CD14-positive monocyte (primary cell): ENCODE measurements around the gene SUSD6. TPM values are rescaled to one million over a fixed set of nuclear protein-coding genes. Genes with fewer than 3 reads are reported as not detected.

Experiments
- DNase-seq, 3 donors: peaks; one replicate each; pipeline ENCODE4 v3.0.0-alpha.2; 2011 to 2022
- H2AFZ ChIP-seq: 2 replicates; pipeline ENCODE4 v1.6.0; 2012; ENCODE audit warnings: mild to moderate bottlenecking, low read depth, low read length, inconsistent platforms; ENCODE audit not compliant: insufficient read depth, poor library complexity, severe bottlenecking
- H3K27ac ChIP-seq, 2 donors: 1 replicate in 1 of 2; 2 replicates in 1 of 2; pipeline ENCODE4 v1.5.1; 2012 to 2013; ENCODE audit warnings: low read length in 2 of 2, control low read depth in 1 of 2, inconsistent platforms in 1 of 2, low read depth in 1 of 2, mild to moderate bottlenecking in 1 of 2
- H3K27me3 ChIP-seq, 2 donors: one replicate each; pipeline versions ENCODE4 v1.6.0 to v1.6.1; 2011 to 2013; ENCODE audit warnings: low read length in 2 of 2; ENCODE audit not compliant: control insufficient read depth in 2 of 2, insufficient read depth in 2 of 2
- H3K36me3 ChIP-seq, 2 donors: replicated peaks in 1 of 2; 1 replicate in 1 of 2; 2 replicates in 1 of 2; pipeline versions ENCODE4 v1.5.1 to v1.6.1; 2012 to 2013; ENCODE audit warnings: low read length in 2 of 2, control low read depth in 1 of 2, inconsistent platforms in 1 of 2, mild to moderate bottlenecking in 1 of 2; ENCODE audit not compliant: insufficient read depth in 2 of 2, control insufficient read depth in 1 of 2
- H3K4me1 ChIP-seq, 2 donors: 1 replicate in 1 of 2; 2 replicates in 1 of 2; pipeline versions ENCODE4 v1.5.1 to v1.6.1; 2012 to 2013; ENCODE audit warnings: low read length in 2 of 2, control low read depth in 1 of 2, inconsistent platforms in 1 of 2, mild to moderate bottlenecking in 1 of 2, moderate library complexity in 1 of 2; ENCODE audit not compliant: insufficient read depth in 2 of 2, control insufficient read depth in 1 of 2
- H3K4me2 ChIP-seq: replicated peaks from 2 replicates; pipeline ENCODE3; 2012; ENCODE audit warnings: low read length, moderate library complexity, mild to moderate bottlenecking; ENCODE audit not compliant: poor library complexity, severe bottlenecking; ENCODE audit errors: extremely low read depth
- H3K4me3 ChIP-seq, 3 experiments: fragments of 200-600 bp in 1 of 3; sonication (generic) in 1 of 3; replicated peaks in 1 of 3; 1 replicate in 2 of 3; 2 replicates in 1 of 3; pipeline ENCODE4 v1.5.1; 2011 to 2013; ENCODE audit warnings: low read length in 3 of 3, mild to moderate bottlenecking in 3 of 3, control low read depth in 2 of 3, low read depth in 2 of 3, inconsistent platforms in 1 of 3, moderate library complexity in 1 of 3
- H3K79me2 ChIP-seq: 2 replicates; pipeline ENCODE4 v1.6.0; 2012; ENCODE audit warnings: mild to moderate bottlenecking, control low read depth, inconsistent platforms, low read length, moderate library complexity; ENCODE audit not compliant: insufficient read depth
- H3K9ac ChIP-seq: 2 replicates; pipeline ENCODE4 v1.6.0; 2017; ENCODE audit warnings: low read length, mild to moderate bottlenecking; ENCODE audit not compliant: insufficient read depth, poor library complexity, severe bottlenecking
- H3K9me3 ChIP-seq, 2 donors: replicated peaks in 1 of 2; 1 replicate in 1 of 2; 2 replicates in 1 of 2; pipeline versions ENCODE4 v1.5.1 to v1.6.1; 2012 to 2013; ENCODE audit warnings: low read length in 2 of 2, control low read depth in 1 of 2; ENCODE audit not compliant: control insufficient read depth in 1 of 2, insufficient read depth in 1 of 2
- H4K20me1 ChIP-seq: 2 replicates; pipeline ENCODE4 v1.6.0; 2012; ENCODE audit warnings: mild to moderate bottlenecking, low read length, control low read depth, moderate library complexity; ENCODE audit not compliant: insufficient read depth
- H3K27ac Mint-ChIP-seq, 7 donors: one replicate each; pipeline ENCODE4 v1.8.0; 2020; ENCODE audit warnings: mild to moderate bottlenecking in 7 of 7, mixed read lengths in 7 of 7, moderate library complexity in 6 of 7, inconsistent platforms in 2 of 7
- H3K27me3 Mint-ChIP-seq, 3 donors: one replicate each; pipeline ENCODE4 v1.8.0; 2021 to 2022; ENCODE audit warnings: low read depth in 3 of 3, mild to moderate bottlenecking in 3 of 3, mixed read lengths in 3 of 3, moderate library complexity in 3 of 3, inconsistent platforms in 1 of 3
- H3K36me3 Mint-ChIP-seq, 2 donors: one replicate each; pipeline ENCODE4 v1.8.0; 2020; ENCODE audit warnings: mixed read lengths in 2 of 2, inconsistent platforms in 1 of 2, mild to moderate bottlenecking in 1 of 2
- H3K4me1 Mint-ChIP-seq: one replicate; pipeline ENCODE4 v1.8.0; 2020; ENCODE audit warnings: mild to moderate bottlenecking, mixed read lengths
- H3K4me3 Mint-ChIP-seq, 2 donors: one replicate each; pipeline ENCODE4 v1.8.0; 2020; ENCODE audit warnings: mild to moderate bottlenecking in 2 of 2, mixed read lengths in 2 of 2, moderate library complexity in 1 of 2
- H3K9me3 Mint-ChIP-seq, 7 donors: one replicate each; pipeline ENCODE4 v1.8.0; 2020 to 2022; ENCODE audit warnings: mixed read lengths in 7 of 7, mild to moderate bottlenecking in 6 of 7, moderate library complexity in 6 of 7, inconsistent platforms in 2 of 7
- CTCF ChIP-seq: fragments of 200-600 bp; IDR thresholded peaks from one replicate; pipeline ENCODE4 v1.8.0; 2022; ENCODE audit warnings: antibody characterized with exemption, mild to moderate bottlenecking
- WGBS: methylation state at CpG from one replicate; pipeline ENCODE4 v1.1.5; 2013; ENCODE audit warnings: missing lambda C conversion rate; ENCODE audit not compliant: insufficient coverage; 5-methylcytosine and 5-hydroxymethylcytosine counted together
- intact Hi-C, 2 donors: fragments of 100-400 bp; cut with micrococcal nuclease; formaldehyde crosslinking; loops; one replicate each; pipeline versions ENCODE4 v1.15.0 to v1.15.1; 2023
- polyA plus RNA-seq, 3 donors: library from polyadenylated mRNA; depleted of rRNA in 1 of 3; unstranded in 2 of 3; stranded (reverse) in 1 of 3; fragments of 300-500 nt in 2 of 3; fragments of >200 nt in 1 of 3; fragmentation: Illumina TruSeq in 2 of 3; gene quantifications; 1 replicate in 2 of 3; 2 replicates in 1 of 3; pipeline ENCODE4 v1.2.3, GENCODE V29; 2012 to 2021

Gene SUSD6
- polyA plus RNA-seq, 3 donors, result 17.3 to 81.8 (median 30.1) TPM

- Histone ChIP-seq H3K27me3 (no peaks in the 10 kb centered on the region), H4K20me1 (peaks cover 100% of the 10 kb centered on the region), H3K9me3 (no peaks in the 10 kb centered on the region), H2AFZ (no peak overlapping the region), H3K79me2 (peaks cover 98% of the 10 kb centered on the region), H3K4me1 (peaks cover 23 to 39% of the 10 kb centered on the region in 2 donors), H3K9ac (no peak overlapping the region), H3K36me3 (peaks cover 9 to 50% of the 10 kb centered on the region in 2 donors), H3K27ac (peak overlapping the region in 1 of 2 donors; percentile 37), H3K4me3 (no peak overlapping the region), H3K4me2 (no peak overlapping the region)
- TF ChIP-seq CTCF, result no peak
- H3K27me3 Mint-ChIP-seq, result no peaks in the 10 kb centered on the region
- H3K27ac Mint-ChIP-seq, result peak overlapping the region in 2 of 7 donors; percentile 32 to 78
- H3K9me3 Mint-ChIP-seq, result no peaks in the 10 kb centered on the region
- H3K4me1 Mint-ChIP-seq, result peaks cover 60% of the 10 kb centered on the region
- intact Hi-C loops, result no loop called here
- no peak for DNase-seq
- peaks cover 48 to 66% of the 10 kb centered on the region in 2 donors for H3K36me3 Mint-ChIP-seq
- H3K4me3 Mint-ChIP-seq, result no peak overlapping the region
- no CpG with 5 or more reads among the region's 7 CpGs for WGBS
These were observed 53.6 kb downstream of the SUSD6 start for GRCh38 chr14:69664865-69665526.

DNA sequence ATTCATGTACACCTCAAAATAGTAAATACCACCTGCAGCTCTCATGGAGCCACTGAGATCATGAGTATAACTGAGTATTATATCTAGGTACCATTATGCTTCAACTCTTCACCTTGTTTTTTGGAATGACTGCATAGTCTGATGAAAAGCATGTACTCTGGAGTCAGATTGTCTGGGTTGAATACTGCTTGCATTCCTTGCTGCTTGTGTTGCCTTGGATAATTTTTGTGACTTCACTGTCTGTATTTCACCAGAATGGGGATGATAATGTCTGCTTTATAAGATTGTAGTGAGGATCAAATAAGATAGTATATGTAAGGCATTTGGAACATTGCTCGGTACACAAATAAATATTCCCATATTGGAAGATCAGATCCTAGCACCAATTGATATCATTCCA lies 54.2 kb downstream of the SUSD6 start:
- WGBS, result no CpG with 5 or more reads among the region's 1 CpG
- H3K4me1 Mint-ChIP-seq, result peaks cover 67% of the 10 kb centered on the region
- no peaks in the 10 kb centered on the region for H3K27me3 Mint-ChIP-seq
- Histone ChIP-seq H2AFZ (no peak overlapping the region), H3K27ac (peak overlapping the region in 1 of 2 donors; percentile 10), H3K9me3 (no peaks in the 10 kb centered on the region), H3K4me1 (peaks cover 26 to 39% of the 10 kb centered on the region in 2 donors), H3K4me3 (no peak overlapping the region), H3K79me2 (peaks cover 98% of the 10 kb centered on the region), H3K36me3 (peaks cover 5 to 50% of the 10 kb centered on the region in 2 donors), H3K4me2 (no peak overlapping the region), H3K27me3 (no peaks in the 10 kb centered on the region), H3K9ac (no peak overlapping the region), H4K20me1 (peaks cover 100% of the 10 kb centered on the region)
- no peaks in the 10 kb centered on the region for H3K9me3 Mint-ChIP-seq
- DNase-seq, result no peak
- no peak for TF ChIP-seq CTCF
- H3K27ac Mint-ChIP-seq, result peak overlapping the region in 2 of 7 donors; percentile 32 to 33
- peaks cover 49 to 68% of the 10 kb centered on the region in 2 donors for H3K36me3 Mint-ChIP-seq
- intact Hi-C loops, result no loop called here
- H3K4me3 Mint-ChIP-seq, result no peak overlapping the region
